Mesothelial cell of epicardium (in vitro differentiated cells): ENCODE measurements around the gene CCNA2. TPM values are rescaled to one million over a fixed set of nuclear protein-coding genes. Genes with fewer than 3 reads are reported as not detected.
A peak's percentile ranks its signal among the peaks of the same experiment; 100 is the strongest.

Experiments
- DNase-seq, 2 experiments: peaks; one replicate each; pipeline ENCODE4 v3.0.0; 2021; ENCODE audit warnings: low spot score in 2 of 2; ENCODE audit not compliant: unreplicated experiment in 2 of 2
- H3K27ac Mint-ChIP-seq: 2 replicates; pipeline ENCODE4 v1.8.0; 2021; ENCODE audit warnings: mixed read lengths
- H3K27me3 Mint-ChIP-seq: 2 replicates; pipeline ENCODE4 v1.8.0; 2021; ENCODE audit warnings: low read depth, mixed read lengths
- H3K36me3 Mint-ChIP-seq: 2 replicates; pipeline ENCODE4 v1.8.0; 2021; ENCODE audit warnings: mixed read lengths
- H3K4me1 Mint-ChIP-seq: 2 replicates; pipeline ENCODE4 v1.8.0; 2021; ENCODE audit warnings: mixed read lengths
- H3K4me3 Mint-ChIP-seq: 2 replicates; pipeline ENCODE4 v1.8.0; 2021; ENCODE audit warnings: mild to moderate bottlenecking, moderate library complexity, mixed read lengths
- H3K9me3 Mint-ChIP-seq: 2 replicates; pipeline ENCODE4 v1.8.0; 2021; ENCODE audit warnings: mixed read lengths
- total RNA-seq: library from RNA; stranded (reverse); gene quantifications from 3 replicates; pipeline ENCODE4 v1.2.1, GENCODE V29; 2021
- TF ChIP-seq, protein P1 (sequence below): fragments of 200-600 bp; sonication (generic); IDR thresholded peaks from one replicate; pipeline ENCODE4 v1.5.0; 2021; ENCODE audit warnings: antibody characterized with exemption; ENCODE audit not compliant: unreplicated experiment

The CCNA2 gene
- total RNA-seq, 1 donor from 2014 or later = 18.7 TPM

DNA sequence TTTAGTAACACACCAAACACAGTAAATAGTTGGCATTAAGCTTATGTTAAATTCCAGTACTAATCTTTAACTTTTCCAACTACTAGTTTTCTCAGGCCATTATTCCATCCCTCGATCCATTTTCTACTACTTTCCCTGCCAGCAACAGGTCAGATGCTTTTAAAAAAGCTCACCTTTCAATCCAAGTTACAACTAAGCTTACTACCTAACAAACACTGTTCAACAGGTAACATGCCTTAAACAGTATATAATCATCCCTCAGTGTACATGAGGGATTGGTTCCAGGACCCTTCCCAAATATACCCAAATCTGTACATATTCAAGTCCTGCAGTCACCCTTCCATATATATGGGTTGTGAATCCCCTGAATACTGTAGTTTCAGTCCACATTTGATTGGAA is 5.5 kb downstream of the CCNA2 start:
- H3K4me3 Mint-ChIP-seq = no peak overlapping the region
- H3K9me3 Mint-ChIP-seq = no peaks in the 10 kb centered on the region
- H3K27me3 Mint-ChIP-seq = no peaks in the 10 kb centered on the region
- H3K36me3 Mint-ChIP-seq = peaks cover 8% of the 10 kb centered on the region
- H3K27ac Mint-ChIP-seq = peak overlapping the region; percentile 1
- H3K4me1 Mint-ChIP-seq = peaks cover 11% of the 10 kb centered on the region
- TF ChIP-seq, protein P1, sequence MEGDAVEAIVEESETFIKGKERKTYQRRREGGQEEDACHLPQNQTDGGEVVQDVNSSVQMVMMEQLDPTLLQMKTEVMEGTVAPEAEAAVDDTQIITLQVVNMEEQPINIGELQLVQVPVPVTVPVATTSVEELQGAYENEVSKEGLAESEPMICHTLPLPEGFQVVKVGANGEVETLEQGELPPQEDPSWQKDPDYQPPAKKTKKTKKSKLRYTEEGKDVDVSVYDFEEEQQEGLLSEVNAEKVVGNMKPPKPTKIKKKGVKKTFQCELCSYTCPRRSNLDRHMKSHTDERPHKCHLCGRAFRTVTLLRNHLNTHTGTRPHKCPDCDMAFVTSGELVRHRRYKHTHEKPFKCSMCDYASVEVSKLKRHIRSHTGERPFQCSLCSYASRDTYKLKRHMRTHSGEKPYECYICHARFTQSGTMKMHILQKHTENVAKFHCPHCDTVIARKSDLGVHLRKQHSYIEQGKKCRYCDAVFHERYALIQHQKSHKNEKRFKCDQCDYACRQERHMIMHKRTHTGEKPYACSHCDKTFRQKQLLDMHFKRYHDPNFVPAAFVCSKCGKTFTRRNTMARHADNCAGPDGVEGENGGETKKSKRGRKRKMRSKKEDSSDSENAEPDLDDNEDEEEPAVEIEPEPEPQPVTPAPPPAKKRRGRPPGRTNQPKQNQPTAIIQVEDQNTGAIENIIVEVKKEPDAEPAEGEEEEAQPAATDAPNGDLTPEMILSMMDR = no peak
- no peak for DNase-seq

GRCh38 chr4:121817701-121818100 is 6.0 kb downstream of the CCNA2 start:
- TF ChIP-seq, protein P1 = no peak
- Mint-ChIP-seq H3K27me3 (no peaks in the 10 kb centered on the region), H3K36me3 (peaks cover 8% of the 10 kb centered on the region), H3K4me1 (peaks cover 8% of the 10 kb centered on the region), H3K27ac (no peak overlapping the region), H3K4me3 (no peak overlapping the region), H3K9me3 (no peaks in the 10 kb centered on the region)
- no peak for DNase-seq

- DNase-seq = no peak
- Mint-ChIP-seq H3K4me3 (no peak overlapping the region), H3K27ac (no peak overlapping the region), H3K36me3 (peaks cover 8% of the 10 kb centered on the region), H3K27me3 (no peaks in the 10 kb centered on the region), H3K9me3 (no peaks in the 10 kb centered on the region), H3K4me1 (peaks cover 3% of the 10 kb centered on the region)
- TF ChIP-seq, protein P1 = no peak
Observed at GRCh38 chr4:121817006-121817405, 6.7 kb downstream of the CCNA2 start.

- DNase-seq = no peak
- Mint-ChIP-seq H3K4me1 (no peaks in the 10 kb centered on the region), H3K27me3 (no peaks in the 10 kb centered on the region), H3K36me3 (peaks cover 11% of the 10 kb centered on the region), H3K9me3 (no peaks in the 10 kb centered on the region), H3K27ac (no peak overlapping the region), H3K4me3 (no peak overlapping the region)
- TF ChIP-seq, protein P1 = no peak
Observed at GRCh38 chr4:121814756-121815155, 8.9 kb downstream of the CCNA2 start.

DNA sequence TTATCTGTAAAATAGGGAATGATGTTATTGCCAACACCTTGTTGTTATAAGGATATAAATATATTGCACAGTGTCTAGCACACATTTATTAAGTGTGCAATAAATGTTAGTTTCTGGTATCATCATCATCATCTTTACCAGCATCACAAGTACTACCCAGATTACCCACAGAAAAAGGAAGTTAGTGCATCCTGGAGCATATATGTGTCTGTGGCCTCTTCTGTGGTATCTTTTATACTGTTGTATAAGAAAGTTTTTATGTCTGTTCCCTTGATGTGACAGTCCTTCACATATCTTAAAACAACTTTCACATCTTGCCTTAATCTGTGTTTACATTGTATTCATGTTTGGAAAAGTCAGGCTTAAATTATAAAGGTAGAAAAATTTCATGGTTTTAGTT is 12.6 kb downstream of the CCNA2 start:
- TF ChIP-seq, protein P1 = no peak
- Mint-ChIP-seq H3K36me3 (peaks cover 15% of the 10 kb centered on the region), H3K9me3 (no peaks in the 10 kb centered on the region), H3K4me3 (no peak overlapping the region), H3K4me1 (no peaks in the 10 kb centered on the region), H3K27ac (no peak overlapping the region), H3K27me3 (no peaks in the 10 kb centered on the region)
- no peak for DNase-seq

DNA sequence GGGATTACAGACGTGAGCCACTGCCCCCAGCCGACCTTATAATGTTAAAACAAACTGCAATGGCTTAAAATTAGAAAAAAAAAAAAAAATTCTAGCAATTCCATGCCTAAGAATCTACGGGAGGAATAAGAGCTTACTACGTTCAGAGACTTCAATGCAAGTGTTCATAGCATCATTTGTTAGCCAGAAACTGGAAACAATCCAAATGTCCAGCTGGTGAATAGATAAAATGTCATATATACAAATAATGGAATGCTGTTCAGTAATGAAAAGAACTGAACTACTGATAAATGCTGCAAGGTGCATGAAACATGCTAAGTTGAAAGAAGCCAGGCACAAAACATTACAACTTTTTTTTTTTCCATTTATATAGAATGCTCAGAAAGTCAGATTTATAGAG is 17.3 kb downstream of the CCNA2 start:
- Mint-ChIP-seq H3K4me1 (peaks cover 11% of the 10 kb centered on the region), H3K27me3 (no peaks in the 10 kb centered on the region), H3K36me3 (peaks cover 17% of the 10 kb centered on the region), H3K4me3 (no peak overlapping the region), H3K27ac (no peak overlapping the region), H3K9me3 (no peaks in the 10 kb centered on the region)
- DNase-seq = no peak
- TF ChIP-seq, protein P1 = no peak
